Ovary (tissue), 3 donors: ENCODE measurements around the gene FILIP1L.

Experiments
- POLR2A ChIP-seq: fragments of 450-650 bp; IDR thresholded peaks from one replicate; pipeline ENCODE4 v1.6.1; 2017; ENCODE audit warnings: antibody characterized with exemption, mild to moderate bottlenecking, moderate library complexity
- TF ChIP-seq, protein P1 (sequence below), 3 donors: fragments of 450-650 bp in 2 of 3; fragments of 200-600 bp in 1 of 3; IDR thresholded peaks; one replicate each; pipeline versions ENCODE4 v1.5.1 to v1.8.0; 2016 to 2022; ENCODE audit warnings: antibody characterized with exemption in 3 of 3, mild to moderate bottlenecking in 1 of 3
- donor health status: DM: no; HTN: no; CAD: no.

DNA sequence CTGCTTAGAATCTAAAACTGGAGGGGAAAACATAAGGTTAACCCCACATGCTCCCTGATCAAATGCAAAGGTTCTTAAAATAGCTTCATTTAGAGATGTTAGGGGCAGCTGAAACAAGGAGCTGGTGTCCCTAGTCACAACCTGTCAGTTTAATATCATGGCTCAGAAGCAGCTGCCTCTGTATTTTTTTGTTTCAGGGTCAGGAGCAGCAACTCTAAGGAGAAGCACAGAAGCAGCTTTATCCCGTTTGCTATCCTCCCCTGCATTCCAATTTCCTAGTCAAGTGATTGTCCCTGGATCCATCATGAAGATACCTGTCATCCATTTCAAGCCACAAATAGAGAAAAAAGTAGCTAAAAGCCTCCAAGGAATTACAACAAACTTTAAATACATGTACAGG, 4.1 kb downstream of the FILIP1L start:
- TF ChIP-seq, protein P1, sequence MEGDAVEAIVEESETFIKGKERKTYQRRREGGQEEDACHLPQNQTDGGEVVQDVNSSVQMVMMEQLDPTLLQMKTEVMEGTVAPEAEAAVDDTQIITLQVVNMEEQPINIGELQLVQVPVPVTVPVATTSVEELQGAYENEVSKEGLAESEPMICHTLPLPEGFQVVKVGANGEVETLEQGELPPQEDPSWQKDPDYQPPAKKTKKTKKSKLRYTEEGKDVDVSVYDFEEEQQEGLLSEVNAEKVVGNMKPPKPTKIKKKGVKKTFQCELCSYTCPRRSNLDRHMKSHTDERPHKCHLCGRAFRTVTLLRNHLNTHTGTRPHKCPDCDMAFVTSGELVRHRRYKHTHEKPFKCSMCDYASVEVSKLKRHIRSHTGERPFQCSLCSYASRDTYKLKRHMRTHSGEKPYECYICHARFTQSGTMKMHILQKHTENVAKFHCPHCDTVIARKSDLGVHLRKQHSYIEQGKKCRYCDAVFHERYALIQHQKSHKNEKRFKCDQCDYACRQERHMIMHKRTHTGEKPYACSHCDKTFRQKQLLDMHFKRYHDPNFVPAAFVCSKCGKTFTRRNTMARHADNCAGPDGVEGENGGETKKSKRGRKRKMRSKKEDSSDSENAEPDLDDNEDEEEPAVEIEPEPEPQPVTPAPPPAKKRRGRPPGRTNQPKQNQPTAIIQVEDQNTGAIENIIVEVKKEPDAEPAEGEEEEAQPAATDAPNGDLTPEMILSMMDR (IDR thresholded peaks at IDR 0.05), result no peak
- TF ChIP-seq POLR2A, result no peak
